Caki2 (cell line): ENCODE results near the gene RECQL5. TPM values are rescaled to one million over a fixed set of nuclear protein-coding genes. Genes with fewer than 3 reads are reported as not detected.
A peak's percentile ranks its signal among the peaks of the same experiment; 100 is the strongest.

Experiments
- DNase-seq: peaks from one replicate; pipeline ENCODE4 v3.0.0-alpha.2; 2015; ENCODE audit warnings: low read depth
- in situ Hi-C: cut with HindIII; loops from 2 replicates; pipeline ENCODE4 v1.10.0; 2016; ENCODE audit warnings: low sequenced_read_pairs, low pct_unique_long_range_greater_than_20kb, mixed read lengths
- total RNA-seq: library from RNA; depleted of rRNA; stranded (reverse); fragments of >200 nt; shearing (Covaris generic); gene quantifications from 2 replicates; pipeline ENCODE4 v1.2.3, GENCODE V29; 2014; ENCODE audit warnings: low replicate concordance

Gene RECQL5
- total RNA-seq, 1 experiment from 2014 or later, result 38.9 TPM

GRCh38 chr17:75661531-75661930 is 5.4 kb downstream of the RECQL5 start:
- DNase-seq, result no peak
- in situ Hi-C loops, result no loop called here

DNA sequence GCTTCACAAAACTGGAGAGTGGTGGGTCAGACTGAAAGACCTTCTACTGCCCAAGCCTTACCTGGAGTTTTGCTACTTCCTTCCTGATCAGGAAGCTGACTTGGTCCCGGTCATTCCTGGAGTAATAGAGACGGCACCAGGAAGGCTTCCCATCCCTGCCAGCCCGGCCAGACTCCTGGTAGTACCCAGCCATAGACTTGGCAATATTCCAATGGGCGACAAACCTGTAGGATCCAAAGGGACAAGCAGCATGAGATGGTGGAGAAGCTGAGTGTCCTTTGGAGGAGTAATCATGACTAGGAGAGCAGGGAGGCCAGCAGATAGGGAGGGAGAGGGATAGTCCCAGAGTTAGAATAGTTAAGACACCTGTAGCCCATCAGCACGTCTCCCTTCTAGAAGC is 8.7 kb downstream of the RECQL5 start:
- in situ Hi-C loops, result no loop called here
- DNase-seq, result no peak

- in situ Hi-C loops, result no loop called here
- DNase-seq, result no peak
These were observed 12.8 kb downstream of the RECQL5 start for GRCh38 chr17:75654176-75654575.

GRCh38 chr17:75652934-75653549 is 13.9 kb downstream of the RECQL5 start:
- in situ Hi-C loops, result no loop called here
- DNase-seq, result peak; percentile 33

DNA sequence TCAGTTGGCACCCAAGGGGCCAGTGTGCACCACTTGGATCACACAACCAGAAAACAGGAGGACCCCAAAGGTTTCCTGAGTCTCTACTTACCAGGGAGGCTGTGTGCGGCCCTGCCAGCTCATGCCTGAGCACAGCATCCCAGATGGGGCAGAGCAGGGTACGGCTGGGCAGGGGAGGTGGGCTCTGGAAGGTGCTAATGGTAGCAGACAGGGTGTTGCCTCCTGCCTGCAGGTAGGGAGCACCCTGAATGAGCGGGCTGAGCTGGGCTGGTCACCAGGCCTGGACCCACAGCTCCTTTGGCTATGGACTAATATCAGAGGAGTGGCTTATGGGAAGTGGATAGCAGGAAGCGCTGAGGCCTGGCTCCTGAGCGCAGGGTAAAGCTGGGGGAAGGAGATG is 14.6 kb downstream of the RECQL5 start:
- no peak for DNase-seq
- in situ Hi-C loops, result no loop called here

DNA sequence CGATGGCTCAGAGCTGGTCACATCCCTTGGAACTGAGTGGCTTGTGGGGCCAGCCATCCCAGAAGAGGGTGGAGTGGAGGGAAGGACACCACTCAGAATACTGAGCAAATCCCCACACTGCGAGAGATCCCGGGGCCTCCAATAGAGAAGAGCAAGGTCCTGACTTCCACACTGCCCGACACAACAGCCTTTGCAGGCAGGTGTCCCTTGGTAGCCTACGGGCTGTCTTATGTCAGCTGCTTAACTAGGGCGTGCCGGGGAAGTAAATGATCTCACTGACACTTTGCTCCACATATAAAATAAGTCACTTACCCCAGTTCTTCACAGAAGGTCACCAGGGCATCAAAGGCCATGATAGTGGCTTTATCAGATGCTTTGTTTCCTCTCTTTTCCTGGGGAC is 16.1 kb downstream of the RECQL5 start:
- in situ Hi-C loops, result no loop called here

GRCh38 chr17:75649687-75650086 is 17.3 kb downstream of the RECQL5 start:
- no peak for DNase-seq
- in situ Hi-C loops, result no loop called here

More for the DNA sequence above, 16.1 kb downstream of the RECQL5 start:
- DNase-seq, result no peak

- no peak for DNase-seq
- in situ Hi-C loops, result no loop called here
These were observed 19.0 kb downstream of the RECQL5 start for GRCh38 chr17:75647921-75648320.

DNA sequence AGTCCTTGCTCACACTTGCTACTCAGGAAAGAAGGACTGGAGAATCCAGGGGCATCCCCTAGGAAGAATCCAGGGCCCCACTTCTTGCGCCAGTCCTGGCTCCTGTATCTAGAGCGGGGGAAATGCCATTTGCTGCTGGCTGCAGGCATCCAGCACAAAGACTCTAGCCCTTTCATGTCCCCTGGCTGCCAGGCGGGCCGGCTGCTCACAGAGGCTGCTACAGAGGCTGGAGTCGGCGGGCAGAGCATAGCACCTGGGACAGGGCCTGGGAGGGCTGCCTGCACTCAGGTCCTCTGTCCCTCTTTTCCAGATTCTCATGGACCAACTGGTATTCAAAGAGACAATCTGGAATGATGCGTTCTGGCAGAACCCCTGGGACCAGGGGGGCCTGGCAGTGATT is 19.9 kb downstream of the RECQL5 start:
- DNase-seq, result no peak
- in situ Hi-C loops, result no loop called here

DNA sequence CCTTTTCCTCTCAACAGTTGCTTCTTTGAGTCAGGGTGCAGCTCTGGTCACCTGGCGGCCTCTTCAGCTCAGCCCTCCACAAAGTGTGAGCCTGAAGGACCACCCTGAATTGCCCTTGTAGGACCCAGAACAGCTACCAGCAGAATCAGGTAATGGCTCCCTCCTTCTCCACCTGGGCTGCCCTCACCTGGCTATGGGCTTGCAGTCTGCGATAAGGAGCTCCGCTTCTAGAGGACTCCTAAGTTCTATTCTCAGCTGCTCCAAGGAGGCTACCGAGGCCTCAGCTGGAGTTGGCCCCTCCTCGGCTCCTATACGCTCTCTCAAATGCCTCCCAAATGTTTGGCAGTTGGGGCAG is 20.3 kb downstream of the RECQL5 start:
- DNase-seq, result no peak
- in situ Hi-C loops, result no loop called here

- peak; percentile 95 for DNase-seq
- in situ Hi-C loops, result no loop called here
These were observed 20.9 kb downstream of the RECQL5 start for GRCh38 chr17:75645889-75646637.

DNA sequence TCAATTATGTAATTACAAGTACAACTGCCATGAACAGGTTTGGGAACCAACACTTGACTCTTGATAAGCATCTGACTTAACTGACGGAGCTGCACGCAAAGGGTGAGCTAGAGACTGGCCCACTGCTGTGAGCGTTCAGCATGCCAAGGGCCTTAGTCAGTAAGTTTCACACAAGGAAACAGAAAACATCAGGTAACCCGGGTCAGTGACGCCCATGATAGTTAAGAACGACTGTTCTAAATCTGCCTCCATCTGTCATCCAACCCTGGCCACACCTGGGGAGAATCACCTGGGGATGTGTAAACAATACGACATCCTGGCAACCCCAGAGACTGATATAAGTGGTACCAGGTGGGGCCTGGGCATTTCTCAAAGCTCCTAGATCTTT is 21.5 kb downstream of the RECQL5 start:
- in situ Hi-C loops, result no loop called here
- peak; percentile 88 for DNase-seq

- no peak for DNase-seq
- in situ Hi-C loops, result no loop called here
These were observed 23.3 kb downstream of the RECQL5 start for GRCh38 chr17:75643643-75644017.

DNA sequence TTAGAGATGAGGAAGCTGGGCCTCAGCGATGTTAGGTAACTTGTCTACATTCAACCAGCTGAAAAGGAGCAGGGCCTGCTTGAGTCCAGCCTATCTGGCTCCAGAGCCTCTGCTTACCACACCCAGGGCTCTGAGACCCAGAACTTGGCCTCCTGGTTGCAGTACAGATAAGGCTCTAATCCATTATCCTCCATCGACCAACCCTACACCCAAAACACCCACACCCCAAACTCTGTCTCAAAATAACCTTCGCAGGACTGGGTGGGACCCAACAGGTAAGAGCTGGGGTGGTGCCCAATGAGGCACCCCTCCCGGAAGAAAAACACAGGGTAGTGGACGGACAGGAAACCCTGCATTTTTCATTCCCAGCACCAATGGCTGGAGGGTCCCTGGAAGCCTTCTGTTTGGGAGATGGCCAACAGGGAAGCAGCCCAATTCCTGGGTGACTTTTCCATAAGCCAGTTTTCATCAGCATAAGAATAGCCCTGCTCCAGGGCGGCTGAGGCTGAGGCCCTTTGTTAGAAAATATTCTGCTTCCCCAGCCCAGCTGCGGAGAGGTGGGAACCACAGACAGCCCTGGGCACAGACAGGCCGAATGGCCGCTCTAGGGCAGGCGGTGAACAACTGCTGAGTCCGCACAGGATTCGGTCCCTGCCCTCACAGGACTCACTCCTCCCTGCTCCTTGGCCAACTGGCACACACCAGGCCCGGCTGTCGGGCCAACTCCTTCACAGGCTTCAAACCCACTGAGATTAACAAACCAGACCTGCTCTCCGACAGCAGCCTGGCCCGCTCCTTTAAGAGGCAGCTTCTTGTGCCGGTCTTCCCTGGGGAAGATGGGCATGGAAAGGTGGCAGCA is 23.9 kb downstream of the RECQL5 start:
- in situ Hi-C loops, result no loop called here
- DNase-seq, result no peak

- in situ Hi-C loops, result no loop called here
- DNase-seq, result no peak
These were observed 24.7 kb downstream of the RECQL5 start for GRCh38 chr17:75642182-75642783.

GRCh38 chr17:75641343-75641742 is 25.6 kb downstream of the RECQL5 start:
- in situ Hi-C loops, result no loop called here
- no peak for DNase-seq

GRCh38 chr17:75640556-75641119 is 26.3 kb downstream of the RECQL5 start:
- in situ Hi-C loops, result no loop called here
- no peak for DNase-seq

DNA sequence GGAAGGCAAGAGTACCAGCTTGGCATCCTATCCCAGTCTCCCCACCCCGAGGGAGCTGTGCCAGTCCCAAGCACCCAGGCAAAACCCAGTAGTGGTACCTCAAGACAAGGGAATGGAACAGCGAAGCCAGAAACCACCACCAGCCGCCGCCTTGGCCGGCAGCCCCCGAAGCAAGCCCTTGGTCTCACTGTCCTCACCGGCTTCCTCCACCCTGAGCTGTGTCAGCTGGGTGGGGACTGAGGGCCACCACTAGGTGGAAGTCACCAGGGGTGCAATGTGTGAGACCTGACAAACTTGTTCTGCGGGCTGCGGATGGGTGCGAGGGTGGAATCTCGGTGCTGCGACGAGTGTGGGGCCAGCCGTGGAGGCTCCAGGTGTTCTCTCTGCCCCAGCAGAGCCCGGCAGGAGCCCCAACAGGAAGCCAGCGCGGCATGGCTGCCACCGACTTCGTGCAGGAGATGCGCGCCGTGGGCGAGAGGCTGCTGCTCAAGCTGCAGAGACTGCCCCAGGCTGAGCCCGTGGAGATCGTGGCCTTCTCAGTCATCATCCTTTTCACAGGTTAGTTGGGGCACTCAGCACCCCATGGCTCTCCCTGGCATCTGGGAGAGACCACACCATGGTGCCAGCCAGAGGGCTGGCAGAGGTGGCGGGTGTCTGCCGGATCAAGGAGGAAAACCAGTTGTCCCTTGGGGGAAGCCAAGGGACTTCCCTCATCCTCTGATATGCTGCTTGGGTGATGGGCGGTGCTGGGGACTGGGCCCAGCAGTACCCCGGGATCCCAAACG is 27.0 kb downstream of the RECQL5 start:
- in situ Hi-C loops, result no loop called here
- DNase-seq, result no peak
